Prostate gland (tissue), 2 donors: ENCODE results near the gene KITLG.

Source experiments
- POLR2AphosphoS5 ChIP-seq: sonication (generic); formaldehyde crosslinking; IDR thresholded peaks from one replicate; pipeline ENCODE4 v1.6.1; 2017; ENCODE audit warnings: antibody characterized with exemption
- TF ChIP-seq, protein P1 (sequence below), 4 experiments: fragments of 200-600 bp in 2 of 4; fragments of 450-650 bp in 2 of 4; sonication (generic) in 2 of 4; IDR thresholded peaks; 1 replicate in 3 of 4; 2 replicates in 1 of 4; pipeline ENCODE4 v1.5.1; 2016 to 2019; ENCODE audit warnings: antibody characterized with exemption in 4 of 4, mild to moderate bottlenecking in 2 of 4, moderate library complexity in 2 of 4

DNA sequence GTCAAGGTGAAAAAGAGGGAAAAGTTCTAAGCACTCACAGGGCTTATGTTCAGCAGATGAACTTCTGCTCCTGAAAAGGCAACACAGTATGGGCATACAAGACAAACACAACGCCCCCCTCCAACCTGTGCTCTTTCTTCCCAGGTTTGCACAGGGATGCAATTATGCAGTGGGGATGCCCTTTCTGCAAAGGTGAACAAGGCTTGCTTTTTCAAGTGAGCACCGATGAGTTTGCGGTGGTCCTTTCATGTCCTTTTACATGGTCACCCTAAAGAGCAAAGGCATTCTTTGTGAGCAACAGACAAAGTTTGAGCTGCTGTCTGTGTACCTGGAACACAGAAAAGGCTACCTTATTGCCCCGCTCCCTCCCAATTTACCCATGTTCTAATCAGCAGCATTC lies 6.7 kb downstream of the KITLG start:
- TF ChIP-seq, protein P1, sequence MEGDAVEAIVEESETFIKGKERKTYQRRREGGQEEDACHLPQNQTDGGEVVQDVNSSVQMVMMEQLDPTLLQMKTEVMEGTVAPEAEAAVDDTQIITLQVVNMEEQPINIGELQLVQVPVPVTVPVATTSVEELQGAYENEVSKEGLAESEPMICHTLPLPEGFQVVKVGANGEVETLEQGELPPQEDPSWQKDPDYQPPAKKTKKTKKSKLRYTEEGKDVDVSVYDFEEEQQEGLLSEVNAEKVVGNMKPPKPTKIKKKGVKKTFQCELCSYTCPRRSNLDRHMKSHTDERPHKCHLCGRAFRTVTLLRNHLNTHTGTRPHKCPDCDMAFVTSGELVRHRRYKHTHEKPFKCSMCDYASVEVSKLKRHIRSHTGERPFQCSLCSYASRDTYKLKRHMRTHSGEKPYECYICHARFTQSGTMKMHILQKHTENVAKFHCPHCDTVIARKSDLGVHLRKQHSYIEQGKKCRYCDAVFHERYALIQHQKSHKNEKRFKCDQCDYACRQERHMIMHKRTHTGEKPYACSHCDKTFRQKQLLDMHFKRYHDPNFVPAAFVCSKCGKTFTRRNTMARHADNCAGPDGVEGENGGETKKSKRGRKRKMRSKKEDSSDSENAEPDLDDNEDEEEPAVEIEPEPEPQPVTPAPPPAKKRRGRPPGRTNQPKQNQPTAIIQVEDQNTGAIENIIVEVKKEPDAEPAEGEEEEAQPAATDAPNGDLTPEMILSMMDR (IDR thresholded peaks at IDR 0.05), result no peak
- TF ChIP-seq POLR2AphosphoS5, result no peak
